Stimulated activated CD4-positive, alpha-beta T cell treated with anti-CD3 and anti-CD28 coated beads, Interleukin-4, amount 100 ng/mL, for 48 hours (primary cell): ENCODE data around the gene GBP6.
A peak's percentile ranks its signal among the peaks of the same experiment; 100 is the strongest.
"Not testable (repeated sequence)": the region's sequence is repeated elsewhere in the genome, so short reads cannot be mapped to it uniquely, and the experiment has no call there.

Experiments
- DNase-seq, 2 donors: peaks; one replicate each; pipeline ENCODE4 v3.0.0-alpha.2; 2020; ENCODE audit warnings: low read depth in 2 of 2

Gene GBP6

GRCh38 chr1:89363638-89364536 is at the start of gene GBP6:
TSS of gene GBP6 (plus strand) at chr1:89364059. CDS start at chr1:89368552, 4,493 bp downstream.
- DNase-seq, result no peak

- no peak for DNase-seq
Observed at GRCh38 chr1:89322402-89322801, 41.5 kb upstream of the GBP6 start.

GRCh38 chr1:89331890-89332289 is 32.0 kb upstream of the GBP6 start:
- DNase-seq, result no peak

- no peak for DNase-seq
Observed at GRCh38 chr1:89332461-89332860, 31.4 kb upstream of the GBP6 start.

- DNase-seq, result no peak
Observed at GRCh38 chr1:89335486-89335885, 28.4 kb upstream of the GBP6 start.

GRCh38 chr1:89337903-89338302 is 26.0 kb upstream of the GBP6 start:
- DNase-seq, result no peak

GRCh38 chr1:89339039-89339438 is 24.8 kb upstream of the GBP6 start:
- no peak for DNase-seq

GRCh38 chr1:89345479-89345878 is 18.4 kb upstream of the GBP6 start:
- DNase-seq, result not testable (repeated sequence)

- no peak for DNase-seq
Observed at GRCh38 chr1:89347296-89347695, 16.6 kb upstream of the GBP6 start.

- DNase-seq, result no peak
Observed at GRCh38 chr1:89350298-89350697, 13.6 kb upstream of the GBP6 start.

- DNase-seq, result no peak
Observed at GRCh38 chr1:89351597-89352311, 12.1 kb upstream of the GBP6 start.

GRCh38 chr1:89352421-89352820 is 11.4 kb upstream of the GBP6 start:
- no peak for DNase-seq

- no peak for DNase-seq
Observed at GRCh38 chr1:89354205-89354604, 9.7 kb upstream of the GBP6 start.

GRCh38 chr1:89355056-89355455 is 8.8 kb upstream of the GBP6 start:
- no peak for DNase-seq

GRCh38 chr1:89356658-89357400 is 7.0 kb upstream of the GBP6 start:
- no peak for DNase-seq

- peak; percentile 71 to 78 for DNase-seq
Observed at GRCh38 chr1:89358287-89358893, 5.5 kb upstream of the GBP6 start.

- DNase-seq, result no peak
Observed at GRCh38 chr1:89360716-89361115, 3.1 kb upstream of the GBP6 start.

- no peak for DNase-seq
Observed at GRCh38 chr1:89361681-89362080, 2.2 kb upstream of the GBP6 start.

GRCh38 chr1:89363196-89363595 is 663 bp upstream of the GBP6 start:
- DNase-seq, result no peak

- no peak for DNase-seq
Observed at GRCh38 chr1:89364954-89365550, 1.2 kb downstream of the GBP6 start.

- no peak for DNase-seq
Observed at GRCh38 chr1:89367221-89367620, 3.4 kb downstream of the GBP6 start.
